Urothelium cell line (cell line): ENCODE measurements around the gene NPEPL1.
A peak's percentile ranks its signal among the peaks of the same experiment; 100 is the strongest.
"Not testable (repeated sequence)": the region's sequence is repeated elsewhere in the genome, so short reads cannot be mapped to it uniquely, and the experiment has no call there.

Experiments used
- DNase-seq: peaks from one replicate; pipeline ENCODE4 v3.0.0; 2011; ENCODE audit warnings: low spot score, mixed read lengths
- FAIRE-seq: peaks from 2 replicates; lab custom pipeline; 2011; peaks lifted over from hg19 to GRCh38; lab: Jason Lieb, UNC

The NPEPL1 gene, protein sequence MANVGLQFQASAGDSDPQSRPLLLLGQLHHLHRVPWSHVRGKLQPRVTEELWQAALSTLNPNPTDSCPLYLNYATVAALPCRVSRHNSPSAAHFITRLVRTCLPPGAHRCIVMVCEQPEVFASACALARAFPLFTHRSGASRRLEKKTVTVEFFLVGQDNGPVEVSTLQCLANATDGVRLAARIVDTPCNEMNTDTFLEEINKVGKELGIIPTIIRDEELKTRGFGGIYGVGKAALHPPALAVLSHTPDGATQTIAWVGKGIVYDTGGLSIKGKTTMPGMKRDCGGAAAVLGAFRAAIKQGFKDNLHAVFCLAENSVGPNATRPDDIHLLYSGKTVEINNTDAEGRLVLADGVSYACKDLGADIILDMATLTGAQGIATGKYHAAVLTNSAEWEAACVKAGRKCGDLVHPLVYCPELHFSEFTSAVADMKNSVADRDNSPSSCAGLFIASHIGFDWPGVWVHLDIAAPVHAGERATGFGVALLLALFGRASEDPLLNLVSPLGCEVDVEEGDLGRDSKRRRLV

DNA sequence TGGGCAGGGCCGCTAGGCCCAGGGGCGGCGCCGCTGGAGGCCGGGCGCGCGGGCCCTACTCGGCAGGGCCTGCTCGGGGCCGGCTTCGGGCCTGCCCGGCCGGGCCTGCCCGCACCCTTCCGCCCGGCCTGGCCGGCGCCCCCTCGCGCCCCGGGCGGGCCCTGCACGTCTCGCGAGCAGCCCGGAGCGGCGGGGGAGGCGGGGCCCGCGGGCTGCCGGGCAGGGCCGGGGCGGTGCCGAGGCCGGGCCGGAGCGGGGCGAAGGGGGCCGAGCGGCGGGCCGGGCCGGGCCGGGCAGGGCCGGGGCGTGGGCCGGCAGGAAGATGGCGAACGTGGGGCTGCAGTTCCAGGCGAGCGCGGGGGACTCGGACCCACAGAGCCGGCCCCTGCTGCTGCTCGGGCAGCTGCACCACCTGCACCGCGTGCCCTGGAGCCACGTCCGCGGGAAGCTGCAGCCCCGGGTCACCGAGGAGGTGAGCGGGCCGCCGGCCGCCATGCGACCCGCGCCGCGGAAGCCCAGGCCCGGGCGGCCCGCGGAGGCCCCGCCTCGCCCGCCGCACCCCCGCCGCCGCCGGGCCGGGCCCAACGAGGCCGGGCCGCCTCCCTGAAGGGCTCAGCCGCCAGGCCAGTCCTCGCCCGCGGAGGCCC is at the start of gene NPEPL1:
NPEPL1 (plus strand) TSS at position 222 of the 647 bp plus-strand sequence; CDS start at position 323, 101 bp downstream.
- FAIRE-seq, result peak; percentile 79
- DNase-seq, result peak; percentile 98

DNA sequence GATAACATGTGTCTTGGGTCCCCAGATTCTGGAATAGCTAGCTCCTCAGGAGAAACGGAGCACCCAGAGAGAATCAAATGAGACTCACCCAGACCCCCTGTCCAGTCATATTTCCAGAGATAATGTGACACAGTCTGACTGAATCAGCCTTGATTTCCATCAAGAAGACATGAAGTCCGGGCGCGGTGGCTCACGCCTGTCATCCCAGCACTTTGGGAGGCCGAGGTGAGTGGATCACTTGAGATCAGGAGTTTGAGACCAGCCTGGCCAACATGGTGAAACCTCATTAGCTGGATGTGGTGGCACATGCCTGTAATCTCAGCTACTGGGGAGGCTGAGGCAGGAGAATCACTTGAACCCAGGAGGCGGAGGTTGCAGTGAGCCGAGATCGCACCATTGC is 49.7 kb upstream of the NPEPL1 start:
- DNase-seq, FAIRE-seq: not testable (repeated sequence)

GRCh38 chr20:58645412-58645968 is 47.1 kb upstream of the NPEPL1 start:
- DNase-seq (peak; percentile 84), FAIRE-seq (peak; percentile 93)

DNA sequence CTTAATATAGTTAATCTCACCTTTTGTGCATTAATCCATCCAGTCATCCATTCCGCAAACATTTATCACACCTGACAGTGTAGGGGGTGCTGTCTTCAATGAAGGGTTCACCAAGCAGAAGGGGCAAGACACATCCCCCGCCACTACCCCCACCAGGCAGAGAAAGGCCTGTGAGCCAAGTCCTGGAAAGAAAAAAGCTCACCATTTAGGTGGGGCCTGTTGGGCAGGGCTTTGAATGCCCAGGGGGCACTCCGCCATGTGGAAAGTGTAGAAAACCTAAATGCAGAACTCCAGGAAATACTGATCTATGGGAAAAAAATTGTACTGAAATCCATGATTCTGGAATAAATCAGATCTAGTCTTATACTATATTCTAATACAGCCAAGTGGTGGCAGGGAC is 46.3 kb upstream of the NPEPL1 start:
- no peak for DNase-seq
- FAIRE-seq, result no peak

DNA sequence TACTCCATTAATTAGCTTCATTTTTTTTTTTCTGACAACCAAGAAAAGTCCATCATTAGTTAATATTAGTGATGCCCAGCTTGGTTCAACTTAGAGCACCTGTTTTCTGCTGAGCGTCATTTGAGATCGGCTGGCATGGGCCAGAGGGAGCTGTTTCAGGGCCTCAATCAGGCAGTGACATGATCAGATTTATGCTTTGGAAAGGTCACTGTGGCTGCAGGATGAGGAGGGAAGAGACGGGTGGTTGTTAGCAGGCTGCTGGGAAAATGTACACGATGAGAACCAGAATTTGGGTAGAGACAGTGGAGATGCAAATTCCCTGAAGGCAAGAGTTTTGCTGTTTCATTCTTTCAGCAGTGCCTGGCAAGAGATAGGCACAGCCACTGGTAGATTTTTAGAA is 45.9 kb upstream of the NPEPL1 start:
- DNase-seq (no peak), FAIRE-seq (no peak)

GRCh38 chr20:58647162-58647795 is 45.3 kb upstream of the NPEPL1 start:
- FAIRE-seq (no peak), DNase-seq (no peak)

DNA sequence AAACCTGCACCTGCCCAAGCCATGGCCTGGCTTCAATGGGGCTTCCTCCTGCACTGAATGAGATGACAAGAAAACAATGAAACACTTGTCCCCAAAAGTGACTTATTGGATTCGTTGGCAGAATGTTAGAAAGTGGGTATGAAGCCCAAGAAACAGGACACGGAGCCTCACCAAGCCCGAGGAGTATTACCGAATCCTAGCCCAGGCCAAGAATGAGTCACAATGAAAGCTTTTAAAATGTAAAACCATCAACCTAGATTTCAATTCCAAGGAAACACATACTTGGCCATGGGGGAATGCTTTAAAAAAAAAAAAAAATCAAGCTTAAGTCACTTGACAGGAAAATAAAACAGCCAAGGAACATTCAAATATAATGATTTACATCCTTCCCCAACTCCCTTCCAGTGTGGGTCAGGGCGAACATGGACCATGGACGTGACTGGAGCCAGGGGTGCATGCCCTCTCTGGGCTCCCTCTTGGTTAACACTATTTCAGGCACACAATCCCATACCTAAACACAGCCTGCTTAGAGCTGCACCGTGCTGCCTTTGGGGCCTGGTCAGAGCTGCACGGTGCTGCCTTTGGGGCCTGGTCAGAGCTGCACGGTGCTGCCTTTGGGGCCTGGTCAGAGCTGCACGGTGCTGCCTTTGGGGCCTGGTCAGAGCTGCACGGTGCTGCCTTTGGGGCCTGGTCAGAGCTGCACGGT is 44.7 kb upstream of the NPEPL1 start:
- no peak for DNase-seq
- FAIRE-seq, result no peak

DNA sequence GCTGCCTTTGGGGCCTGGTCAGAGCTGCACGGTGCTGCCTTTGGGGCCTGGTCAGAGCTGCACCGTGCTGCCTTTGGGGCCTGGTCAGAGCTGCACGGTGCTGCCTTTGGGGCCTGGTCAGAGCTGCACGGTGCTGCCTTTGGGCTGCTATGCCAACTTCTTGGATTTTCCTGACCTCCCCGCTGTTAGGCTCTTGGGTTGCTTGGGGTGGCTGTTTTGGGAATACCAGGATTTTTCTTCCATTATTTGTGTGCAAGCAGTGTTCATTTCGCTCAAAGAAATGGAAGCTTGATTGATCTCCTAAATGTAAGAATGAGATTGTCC is 44.1 kb upstream of the NPEPL1 start:
- not testable (repeated sequence) for DNase-seq, FAIRE-seq

GRCh38 chr20:58649288-58650180 is 43.1 kb upstream of the NPEPL1 start:
- no peak for FAIRE-seq
- DNase-seq, result no peak

- DNase-seq (no peak), FAIRE-seq (no peak)
Measured at GRCh38 chr20:58650181-58650775, 42.3 kb upstream of the NPEPL1 start.

- peak; percentile 99 for DNase-seq
- FAIRE-seq, result peak; percentile 84
Measured at GRCh38 chr20:58650776-58651558, 41.6 kb upstream of the NPEPL1 start, which contains the start of gene STX16. Gene STX16 (plus strand): TSS chr20:58651283. CDS start chr20:58652007, 724 bp downstream.

- FAIRE-seq (no peak), DNase-seq (no peak)
Measured at GRCh38 chr20:58651559-58651945, 41.0 kb upstream of the NPEPL1 start.

DNA sequence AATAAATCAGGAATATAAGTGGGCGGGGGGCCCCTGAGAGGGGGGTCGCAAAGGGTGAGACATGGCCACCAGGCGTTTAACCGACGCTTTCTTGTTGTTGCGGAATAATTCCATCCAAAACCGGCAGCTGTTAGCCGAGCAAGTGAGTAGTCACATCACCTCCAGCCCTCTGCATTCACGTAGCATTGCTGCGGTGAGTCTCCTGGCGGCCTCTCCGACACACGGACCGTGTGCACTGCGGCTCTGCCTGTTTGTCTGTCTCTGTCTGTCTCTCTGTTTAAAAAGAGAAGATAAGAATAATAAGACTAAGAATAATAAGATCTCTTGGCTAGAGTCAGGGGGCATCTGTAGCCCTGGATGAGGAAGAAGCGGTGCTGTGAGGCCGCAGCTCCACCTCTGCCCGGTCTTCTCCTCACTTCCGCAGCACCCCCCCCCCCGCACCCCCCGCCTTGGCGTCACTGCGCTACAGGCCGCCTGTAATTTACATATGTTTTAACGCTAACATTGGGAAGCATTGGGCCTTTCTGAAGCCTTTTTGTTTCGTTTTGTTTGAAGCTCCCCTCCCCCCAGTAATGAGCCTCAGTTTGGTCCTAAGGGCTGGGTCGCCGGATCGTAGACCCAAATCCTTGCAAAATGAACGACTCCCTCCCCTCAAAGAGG is 40.5 kb upstream of the NPEPL1 start:
- peak; percentile 76 for DNase-seq
- no peak for FAIRE-seq

GRCh38 chr20:58652606-58653294 is 39.9 kb upstream of the NPEPL1 start:
- DNase-seq, result no peak
- FAIRE-seq, result no peak

GRCh38 chr20:58654337-58654736 is 38.3 kb upstream of the NPEPL1 start:
- FAIRE-seq, result no peak

GRCh38 chr20:58655328-58656107 is 37.1 kb upstream of the NPEPL1 start:
- DNase-seq, result no peak
- FAIRE-seq, result no peak

More at GRCh38 chr20:58654337-58654736, 38.3 kb upstream of the NPEPL1 start:
- no peak for DNase-seq
